ENCODE data around the gene PAX2. TPM values are rescaled to one million over a fixed set of nuclear protein-coding genes. Genes with fewer than 3 reads are reported as not detected.

The PAX2 gene
- total RNA-seq, 1 donor from 2014 or later, result not detected

DNA sequence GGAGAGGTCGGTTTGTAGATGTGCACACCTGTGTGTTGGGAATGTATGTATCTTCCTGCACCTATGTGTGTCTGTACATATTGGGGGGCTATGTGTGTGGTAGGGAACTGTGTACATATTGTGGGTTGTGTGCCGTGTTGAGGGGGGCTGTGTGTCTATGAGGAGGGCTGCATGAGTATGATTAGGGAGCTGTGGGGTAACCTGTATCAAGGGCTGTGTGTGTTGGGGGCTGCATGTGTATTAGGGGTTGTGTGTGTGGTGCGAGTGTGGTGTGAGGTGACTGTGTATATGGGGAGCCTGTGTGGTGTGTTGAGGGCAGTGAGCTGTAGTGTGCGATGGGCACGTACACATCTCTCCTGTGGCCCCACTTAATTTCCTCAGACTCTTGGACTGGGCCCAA, 22.2 kb upstream of the PAX2 start:
- DNase-seq (ENCODE audit: low spot score) (no peak), ATAC-seq (no peak)
- intact Hi-C loops (cut with DNase I), result no loop called here

GRCh38 chr10:100723770-100724530, 21.4 kb upstream of the PAX2 start:
- DNase-seq (ENCODE audit: low spot score) (no peak), ATAC-seq (no peak)
- intact Hi-C loops (cut with DNase I), result no loop called here

DNA sequence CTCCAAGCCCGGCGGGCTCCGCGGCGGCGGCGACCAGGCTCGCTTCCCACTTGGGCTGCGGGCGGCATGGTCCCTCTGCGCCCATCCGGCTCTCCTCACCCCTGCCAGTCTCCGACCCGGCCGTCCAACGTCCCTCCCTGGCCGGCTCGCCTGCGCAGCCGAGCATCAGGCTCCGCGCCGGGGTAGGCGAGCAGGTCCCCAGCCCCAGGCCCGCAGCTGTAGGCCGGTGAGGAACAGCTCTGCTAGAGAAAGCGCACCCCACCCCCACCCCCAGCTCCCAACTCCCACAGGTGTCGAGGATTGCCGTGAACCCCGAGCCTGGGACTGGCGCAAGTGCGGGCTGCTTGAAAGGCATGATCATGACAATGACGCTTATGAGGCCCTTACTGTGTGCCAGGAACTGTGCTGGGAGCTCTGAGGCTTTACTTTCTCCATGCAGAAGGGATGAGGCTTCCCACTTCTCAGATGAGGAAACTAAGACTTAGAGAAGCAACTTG, 20.8 kb upstream of the PAX2 start:
- ATAC-seq (no peak), DNase-seq (ENCODE audit: low spot score) (no peak)
- intact Hi-C loops (cut with DNase I), result no loop called here

- ATAC-seq, result no peak
- intact Hi-C loops (cut with DNase I), result no loop called here
- DNase-seq (ENCODE audit: low spot score), result no peak
Measured at GRCh38 chr10:100725071-100725471, 20.3 kb upstream of the PAX2 start.

GRCh38 chr10:100725869-100726426, 19.4 kb upstream of the PAX2 start:
- intact Hi-C loops (cut with DNase I), result no loop called here
- ATAC-seq (no peak), DNase-seq (ENCODE audit: low spot score) (no peak)

GRCh38 chr10:100727808-100728207, 17.6 kb upstream of the PAX2 start:
- DNase-seq (ENCODE audit: low spot score), result no peak
- no peak for ATAC-seq
- intact Hi-C loops (cut with DNase I), result no loop called here

DNA sequence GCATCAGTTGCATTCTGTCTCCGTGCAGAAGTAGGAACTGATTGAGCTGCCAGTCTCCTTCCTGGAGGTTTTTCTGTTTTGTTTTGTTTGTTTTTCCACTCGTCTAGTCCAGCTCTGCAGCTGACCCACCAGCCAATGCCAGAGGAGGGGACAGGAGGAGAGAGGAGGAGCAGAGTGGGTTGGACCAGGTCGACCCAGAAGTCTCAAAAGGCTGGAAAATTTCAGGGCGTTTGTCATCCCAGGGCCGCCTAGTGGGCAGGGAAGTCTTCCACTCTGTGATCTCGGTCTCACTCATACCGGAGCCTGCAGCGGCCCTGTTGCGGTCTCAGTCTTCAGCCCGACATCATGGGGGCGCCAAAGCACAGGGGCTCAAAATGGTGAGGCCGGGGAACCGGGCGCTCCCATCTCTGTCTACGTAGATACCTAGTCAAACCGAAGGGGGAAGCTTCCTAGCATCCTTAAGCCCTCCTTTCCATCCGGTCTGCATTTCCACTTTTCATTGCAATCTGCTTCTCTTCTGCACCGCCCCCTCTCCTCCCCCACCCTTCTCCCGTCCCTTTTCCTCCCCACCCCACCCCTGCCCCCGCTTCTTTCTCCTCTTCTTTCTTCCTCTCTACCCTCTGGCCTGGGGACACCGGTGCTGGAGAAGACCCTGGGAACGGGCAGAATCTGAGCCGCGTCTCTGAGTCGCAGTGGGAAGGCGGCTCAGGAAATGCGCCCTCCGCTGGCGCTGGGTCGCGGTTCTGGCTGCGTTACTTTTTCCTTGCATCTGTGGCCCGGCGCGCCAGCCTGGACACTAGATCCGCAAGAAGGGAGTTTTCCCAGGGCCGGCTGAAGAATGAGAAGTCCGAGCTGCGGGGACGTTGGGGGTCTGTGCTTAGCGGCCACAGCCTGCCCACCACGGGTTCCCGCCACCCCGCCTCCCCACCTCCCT, 16.2 kb upstream of the PAX2 start:
- DNase-seq (ENCODE audit: low spot score) (no peak), ATAC-seq (no peak)
- intact Hi-C loops (cut with DNase I), result no loop called here

GRCh38 chr10:100729862-100730724, 15.3 kb upstream of the PAX2 start:
- DNase-seq (ENCODE audit: low spot score), result no peak
- ATAC-seq, result no peak
- intact Hi-C loops (cut with DNase I), result no loop called here

DNA sequence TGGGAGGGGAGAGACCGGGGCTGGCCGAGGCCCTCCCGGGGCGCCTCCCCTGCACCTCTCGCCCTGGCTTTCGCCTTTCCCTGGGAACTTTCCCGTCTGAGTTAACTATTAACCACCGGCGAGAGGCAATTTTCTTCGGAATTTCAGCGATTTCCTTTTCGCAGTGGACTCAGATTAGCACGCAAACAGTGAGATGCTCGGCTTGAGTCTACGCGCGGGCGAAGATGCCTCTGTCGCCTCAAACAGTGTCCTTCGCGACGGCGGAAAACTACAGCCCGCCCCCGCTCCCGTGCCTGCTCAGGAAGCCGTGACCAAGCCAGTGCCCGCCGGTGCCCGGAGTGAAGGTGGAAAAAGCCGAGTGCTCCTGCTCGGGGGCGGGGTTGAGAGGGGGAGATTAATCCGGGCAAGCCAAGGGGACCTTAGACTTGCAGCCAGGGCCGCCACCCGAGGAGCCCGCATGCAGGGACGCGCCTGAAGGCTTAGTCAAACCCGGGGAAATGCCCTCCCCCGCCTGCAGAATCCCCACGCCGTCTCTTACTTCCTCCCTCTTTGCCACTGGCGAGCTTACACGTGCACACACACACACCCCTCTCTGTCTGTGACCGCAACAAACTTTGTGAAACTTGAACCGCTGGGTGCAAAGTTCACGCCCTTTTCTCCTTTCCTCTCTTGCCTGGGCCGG, 14.5 kb upstream of the PAX2 start:
- intact Hi-C loops (cut with DNase I), result no loop called here
- peak; percentile 24 for ATAC-seq
- no peak for DNase-seq (ENCODE audit: low spot score)

GRCh38 chr10:100731407-100732240, 13.8 kb upstream of the PAX2 start:
- intact Hi-C loops (cut with DNase I), result no loop called here
- DNase-seq (ENCODE audit: low spot score), result no peak
- no peak for ATAC-seq

DNA sequence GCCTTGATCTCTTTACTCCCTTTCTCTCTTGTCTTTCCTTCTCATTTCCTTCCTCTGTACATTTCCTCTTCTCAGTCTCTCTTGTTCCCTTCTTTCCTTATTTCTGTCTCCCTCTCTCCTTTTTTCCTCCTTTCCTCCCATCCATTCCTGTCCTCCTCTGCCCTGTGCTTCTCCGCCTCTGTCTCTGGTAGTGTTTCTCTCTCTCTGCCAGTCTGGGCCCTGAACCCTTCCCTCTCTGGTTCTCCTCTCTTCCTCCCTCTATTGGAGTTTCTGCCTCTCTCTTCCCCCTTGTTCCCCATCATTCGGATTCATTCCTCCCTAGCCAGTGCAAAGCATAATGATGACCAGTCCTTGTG, 13.2 kb upstream of the PAX2 start:
- ATAC-seq (no peak), DNase-seq (ENCODE audit: low spot score) (no peak)
- intact Hi-C loops (cut with DNase I), result no loop called here

DNA sequence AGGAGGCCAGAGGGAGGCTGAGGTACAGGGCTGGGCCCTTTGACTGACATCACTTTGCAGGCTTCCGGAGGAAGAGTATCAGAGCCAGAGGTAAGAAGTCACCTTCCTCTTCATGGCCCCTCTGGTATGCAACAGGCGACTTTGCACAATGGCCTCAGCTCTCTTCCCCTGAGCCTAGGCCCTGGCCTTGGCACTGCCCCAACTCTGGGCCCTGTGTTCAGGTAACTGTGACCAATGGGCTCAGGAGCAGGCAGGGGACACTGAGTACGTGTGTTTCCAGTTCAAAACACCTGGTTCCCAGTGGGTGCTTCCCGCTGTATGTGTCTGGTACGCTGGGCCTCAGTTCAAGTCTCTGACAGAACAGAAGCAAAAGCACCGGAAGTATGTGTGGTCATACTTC, 12.1 kb upstream of the PAX2 start:
- intact Hi-C loops (cut with DNase I), result no loop called here
- DNase-seq (ENCODE audit: low spot score) (no peak), ATAC-seq (no peak)

DNA sequence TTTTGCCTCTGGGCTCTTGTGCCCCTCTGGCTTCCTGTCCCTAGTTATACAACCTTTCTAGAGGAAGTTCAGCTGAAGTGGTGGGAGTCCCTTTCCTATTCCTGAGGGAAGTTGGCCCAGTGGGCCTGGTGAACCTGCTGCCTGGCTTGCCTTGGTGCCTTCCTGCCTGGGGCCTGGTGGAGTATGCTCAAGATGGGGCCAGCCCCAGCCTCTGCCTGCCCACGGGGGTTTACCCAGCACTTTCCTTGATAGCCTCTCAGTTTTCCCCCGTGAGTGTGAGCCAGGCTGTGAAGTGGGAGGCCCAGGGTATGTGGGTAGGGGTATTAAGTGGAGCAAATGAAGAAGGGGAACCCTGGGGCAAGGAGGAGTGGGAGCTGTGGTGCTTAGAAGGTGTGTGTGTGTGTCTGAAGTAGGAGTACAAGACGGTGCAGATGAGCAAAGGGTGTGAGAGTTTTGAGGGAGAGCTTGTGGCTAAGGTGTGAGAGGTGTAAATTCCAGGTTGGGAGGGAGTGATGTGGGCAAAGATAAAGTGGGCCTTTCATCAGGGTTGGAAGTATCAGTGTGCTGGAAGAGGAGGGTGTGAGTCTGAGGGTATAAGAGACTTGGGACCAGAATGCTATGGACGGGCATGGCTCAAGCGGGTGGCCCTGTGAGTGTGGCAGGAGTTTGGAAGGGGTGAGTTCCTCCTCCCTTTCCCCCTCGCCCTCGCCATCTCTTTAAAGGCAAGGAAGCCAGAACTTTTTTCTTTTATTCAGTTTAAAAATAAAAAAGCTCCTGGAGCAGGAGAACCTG, 10.9 kb upstream of the PAX2 start:
- ATAC-seq, result no peak
- intact Hi-C loops (cut with DNase I), result no loop called here
- no peak for DNase-seq (ENCODE audit: low spot score)

GRCh38 chr10:100735087-100735336, 10.4 kb upstream of the PAX2 start:
- ATAC-seq, result no peak
- intact Hi-C loops (cut with DNase I), result no loop called here
- no peak for DNase-seq (ENCODE audit: low spot score)

DNA sequence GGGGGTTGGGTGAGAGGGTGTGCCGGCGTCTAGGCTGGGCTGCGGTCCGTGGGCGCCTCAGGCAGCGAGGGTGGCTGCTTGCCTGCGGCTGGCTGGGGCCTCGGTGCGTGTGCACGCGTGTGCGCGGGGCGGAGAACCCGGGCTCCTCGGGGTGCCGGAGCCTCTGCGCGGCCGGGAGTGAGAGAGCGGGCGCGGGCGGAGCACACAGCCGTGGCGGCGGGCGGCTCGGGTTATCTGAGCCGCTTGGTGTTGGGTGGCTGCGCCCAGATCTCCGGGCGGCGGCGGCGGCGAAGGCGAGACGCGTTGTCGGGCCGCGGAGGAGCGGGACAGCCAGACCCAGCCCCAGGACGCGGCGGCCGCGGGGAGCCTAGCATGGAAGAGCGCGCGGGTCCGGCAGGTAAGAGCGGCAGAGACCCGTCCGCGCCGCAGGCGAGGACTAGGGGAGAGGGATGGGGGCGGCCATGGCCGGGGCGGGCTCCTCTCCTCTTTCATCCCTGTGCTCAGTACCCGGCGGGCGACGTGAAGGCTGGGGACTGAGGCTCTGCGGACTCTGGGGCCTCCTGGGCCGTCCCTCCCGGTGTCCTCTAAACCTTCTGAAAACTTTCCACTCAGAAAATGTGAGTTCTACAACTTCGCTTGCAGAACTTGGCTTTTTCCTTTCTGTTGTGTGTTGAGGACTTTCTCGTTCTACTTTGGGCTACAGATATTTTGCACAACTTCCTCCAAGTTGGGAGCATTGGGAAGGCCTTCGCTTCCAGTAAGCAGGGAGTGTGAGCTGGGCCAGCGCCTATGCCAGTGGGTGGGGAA, 9.8 kb upstream of the PAX2 start:
- ATAC-seq, result no peak
- intact Hi-C loops (cut with DNase I), result no loop called here
- DNase-seq (ENCODE audit: low spot score), result no peak

- ATAC-seq (no peak), DNase-seq (ENCODE audit: low spot score) (no peak)
- intact Hi-C loops (cut with DNase I), result no loop called here
Measured at GRCh38 chr10:100736144-100736808, 9.1 kb upstream of the PAX2 start.

Data from sciatic nerve (tissue), 2 donors.